HepG2 (cell line): ENCODE results near the gene GPN1. TPM values are rescaled to one million over a fixed set of nuclear protein-coding genes. Genes with fewer than 3 reads are reported as not detected.

Experiments
- ASH2L ChIP-seq: fragments of 300-600, 200-600 bp; sonication (generic); IDR thresholded peaks from 2 replicates; pipeline ENCODE4 v1.7.0; 2017; ENCODE audit warnings: low read depth, mild to moderate bottlenecking, moderate library complexity, mixed read lengths, low read length; ENCODE audit not compliant: insufficient read length
- CEBPG ChIP-seq: IDR thresholded peaks from 2 replicates; pipeline ENCODE4 v1.6.1; 2016
- CREM ChIP-seq, 2 experiments: sonication (generic) in 1 of 2; formaldehyde crosslinking in 1 of 2; IDR thresholded peaks; 2 replicates each; pipeline versions ENCODE4 v1.4.0 to v1.6.1; 2016 to 2020; ENCODE audit warnings: antibody characterized with exemption in 1 of 2, mild to moderate bottlenecking in 1 of 2, missing genetic modification reagents in 1 of 2
- EP300 ChIP-seq, 3 experiments: sonication (generic) in 1 of 3; formaldehyde crosslinking in 1 of 3; IDR thresholded peaks; 2 replicates each; pipeline versions ENCODE4 v1.5.1 to v1.6.1; 2011 to 2020; ENCODE audit warnings: low read depth in 2 of 3, low read length in 2 of 3, borderline replicate concordance in 1 of 3, improper control_type of control experiment in 1 of 3, mild to moderate bottlenecking in 1 of 3, missing genetic modification reagents in 1 of 3, moderate library complexity in 1 of 3
- FOSL2 ChIP-seq: sonication (generic); formaldehyde crosslinking; IDR thresholded peaks from 2 replicates; pipeline ENCODE4 v1.4.0; 2020; ENCODE audit warnings: missing genetic modification reagents
- GATAD1 ChIP-seq: IDR thresholded peaks from 2 replicates; pipeline ENCODE4 v1.6.1; 2016; ENCODE audit warnings: missing genetic modification reagents, missing compliant biosample characterization
- GZF1 ChIP-seq: sonication (generic); formaldehyde crosslinking; IDR thresholded peaks from 2 replicates; pipeline ENCODE4 v1.5.1; 2020; ENCODE audit warnings: mild to moderate bottlenecking, missing genetic modification reagents
- HDAC2 ChIP-seq: sonication (generic); formaldehyde crosslinking; IDR thresholded peaks from 2 replicates; pipeline ENCODE4 v1.4.0; 2020; ENCODE audit warnings: missing genetic modification reagents
- ISL2 ChIP-seq: sonication (generic); formaldehyde crosslinking; IDR thresholded peaks from 2 replicates; pipeline ENCODE4 v1.5.0; 2020; ENCODE audit warnings: missing genetic modification reagents
- KLF11 ChIP-seq: IDR thresholded peaks from 2 replicates; pipeline ENCODE4 v1.6.1; 2016; ENCODE audit warnings: missing compliant biosample characterization
- KLF9 ChIP-seq: IDR thresholded peaks from 2 replicates; pipeline ENCODE4 v1.6.1; 2016; ENCODE audit warnings: low read depth
- MAFK ChIP-seq, 2 experiments: IDR thresholded peaks in 1 of 2; conservative IDR thresholded peaks in 1 of 2; 2 replicates each; pipeline ENCODE4 v1.6.1; 2011; ENCODE audit warnings: improper control_type of control experiment in 2 of 2, low read length in 2 of 2
- MTA1 ChIP-seq: sonication (generic); formaldehyde crosslinking; IDR thresholded peaks from 2 replicates; pipeline ENCODE4 v1.4.0; 2020; ENCODE audit warnings: missing genetic modification reagents, mild to moderate bottlenecking, borderline replicate concordance
- SIX4 ChIP-seq: sonication (generic); formaldehyde crosslinking; IDR thresholded peaks from 2 replicates; pipeline ENCODE4 v1.4.0; 2020; ENCODE audit warnings: missing genetic modification reagents
- SMARCC2 ChIP-seq: fragments of 450-650 bp; IDR thresholded peaks from 2 replicates; pipeline ENCODE4 v1.6.1; 2017; ENCODE audit warnings: antibody characterized with exemption, mild to moderate bottlenecking
- ZNF501 ChIP-seq: sonication (generic); formaldehyde crosslinking; IDR thresholded peaks from 2 replicates; pipeline ENCODE4 v1.5.1; 2020; ENCODE audit warnings: mild to moderate bottlenecking, moderate library complexity, missing genetic modification reagents
- ZNF703 ChIP-seq: sonication (generic); formaldehyde crosslinking; IDR thresholded peaks from 2 replicates; pipeline ENCODE4 v1.5.1; 2020; ENCODE audit warnings: missing genetic modification reagents, mild to moderate bottlenecking, moderate library complexity, borderline replicate concordance
- ZNF83 ChIP-seq: sonication (generic); formaldehyde crosslinking; IDR thresholded peaks from 2 replicates; pipeline ENCODE4 v1.4.0; 2020; ENCODE audit warnings: missing genetic modification reagents, mild to moderate bottlenecking, borderline replicate concordance
- polyA plus RNA-seq, 8 experiments: library from polyadenylated mRNA; depleted of rRNA in 3 of 8; stranded (reverse) in 7 of 8; unstranded in 1 of 8; fragments of >200 nt; fragmentation: Illumina TruSeq in 4 of 8; extraction: Trizol in 4 of 8; gene quantifications; 2 replicates each; pipeline versions ENCODE4 v1.2.1 to v1.2.3, GENCODE V29; 2011 to 2016; ENCODE audit warnings: low read depth in 4 of 8, missing spikeins in 1 of 8, mixed read lengths in 1 of 8; ENCODE audit not compliant: insufficient read depth in 1 of 8
- total RNA-seq, 5 experiments: library from RNA; depleted of rRNA; stranded (reverse); fragments of >200 nt; fragmentation: Illumina TruSeq; extraction: Trizol; gene quantifications; 2 replicates each; pipeline ENCODE4 v1.2.3, GENCODE V29; 2016; ENCODE audit warnings: low read depth in 1 of 5
- TF ChIP-seq, protein P1 (sequence below): sonication (generic); formaldehyde crosslinking; conservative IDR thresholded peaks from 2 replicates; pipeline ENCODE4 v1.8.0; 2022; ENCODE audit warnings: mild to moderate bottlenecking, moderate library complexity, missing genetic modification reagents
- TF ChIP-seq, protein P2 (sequence below): sonication (generic); formaldehyde crosslinking; IDR thresholded peaks from 2 replicates; pipeline ENCODE4 v1.9.0; 2022; ENCODE audit warnings: low read depth, missing genetic modification reagents
- TF ChIP-seq, protein P3 (sequence below): IDR thresholded peaks from 2 replicates; pipeline ENCODE4 v1.6.1; 2016; ENCODE audit warnings: control low read depth
- TF ChIP-seq, protein P4 (sequence below): sonication (generic); formaldehyde crosslinking; IDR thresholded peaks from 2 replicates; pipeline ENCODE4 v1.4.0; 2020; ENCODE audit warnings: missing genetic modification reagents

GPN1 gene
- total and polyA plus RNA-seq, 2 of the 13 experiments (the other 11 are each of a cell fraction or from before 2014, with no cell fraction given) = 54.5 to 62.7 TPM

DNA sequence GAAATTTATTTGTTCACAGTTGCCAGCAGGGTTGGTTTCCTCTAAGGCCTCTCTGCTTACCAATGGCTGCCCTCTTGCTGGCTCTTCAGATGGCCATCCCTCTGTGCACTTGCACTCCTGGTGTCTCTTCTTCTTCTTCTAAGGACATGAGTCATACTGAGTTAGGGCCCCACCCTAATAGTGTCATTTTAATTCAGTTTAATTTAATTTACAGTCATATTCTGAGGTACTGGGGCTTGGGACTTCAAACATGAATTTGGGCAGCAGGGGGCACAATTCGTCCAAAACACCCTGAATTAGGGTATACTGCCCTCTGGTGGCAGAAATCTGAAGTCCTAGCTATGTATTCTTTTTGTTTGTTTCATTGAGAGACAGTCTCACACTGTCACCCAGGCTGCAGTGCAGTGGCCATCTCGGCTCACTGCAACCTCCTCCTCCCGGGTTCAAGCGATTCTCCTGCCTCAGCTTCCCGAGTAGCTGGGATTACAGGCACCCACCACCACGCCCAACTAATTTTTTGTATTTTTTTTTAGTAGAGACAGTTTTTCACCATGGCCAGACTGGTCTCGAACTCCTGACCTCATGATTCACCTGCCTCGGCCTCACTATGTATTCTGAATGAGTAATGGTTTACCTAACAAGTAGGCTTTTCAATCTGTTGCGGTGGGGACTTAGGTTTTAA, 54.7 kb downstream of the GPN1 start (continued):
- TF ChIP-seq CREM (IDR thresholded peaks at IDR 0.05) (peak; percentile 27; the same call in 1 of the 2 replicates), CREM (CRISPR knock-in tag; IDR thresholded peaks at IDR 0.05) (no peak), GZF1 (no peak), CEBPG (peak; percentile 33; the same call in 1 of the 2 replicates), MAFK (conservative IDR thresholded peaks at IDR 0.05 in 1 of 2, IDR thresholded peaks at IDR 0.05 in 1 of 2; ENCODE audit: low read length in 2 of 2) (no peak), ASH2L (peak; percentile 26), EP300 (IDR thresholded peaks at IDR 0.05; ENCODE audit: low read depth in 2 of 2, low read length in 2 of 2) (0 out of 4 replicates have a peak, but pooled peaks of 1 of the 2 experiments have one; percentile 14), EP300 (CRISPR knock-in tag; IDR thresholded peaks at IDR 0.05; ENCODE audit: borderline replicate concordance) (no peak), MTA1 (no peak), ZNF501 (peak; percentile 69), FOSL2 (CRISPR knock-in tag) (peak; percentile 50; the same call in 1 of the 2 replicates), HDAC2 (CRISPR knock-in tag) (peak; percentile 57; the same call in 1 of the 2 replicates), ISL2 (CRISPR knock-in tag) (peak; percentile 50; the same call in 1 of the 2 replicates), ZNF83 (CRISPR knock-in tag) (no peak), GATAD1 (peak; percentile 46), ZNF703 (CRISPR knock-in tag) (no peak), KLF9 (CRISPR knock-in tag) (no peak), KLF11 (0 out of 2 replicates have a peak, but pooled peaks have one; percentile 61), SMARCC2 (no peak), SIX4 (CRISPR knock-in tag) (no peak)
- TF ChIP-seq, protein P1, sequence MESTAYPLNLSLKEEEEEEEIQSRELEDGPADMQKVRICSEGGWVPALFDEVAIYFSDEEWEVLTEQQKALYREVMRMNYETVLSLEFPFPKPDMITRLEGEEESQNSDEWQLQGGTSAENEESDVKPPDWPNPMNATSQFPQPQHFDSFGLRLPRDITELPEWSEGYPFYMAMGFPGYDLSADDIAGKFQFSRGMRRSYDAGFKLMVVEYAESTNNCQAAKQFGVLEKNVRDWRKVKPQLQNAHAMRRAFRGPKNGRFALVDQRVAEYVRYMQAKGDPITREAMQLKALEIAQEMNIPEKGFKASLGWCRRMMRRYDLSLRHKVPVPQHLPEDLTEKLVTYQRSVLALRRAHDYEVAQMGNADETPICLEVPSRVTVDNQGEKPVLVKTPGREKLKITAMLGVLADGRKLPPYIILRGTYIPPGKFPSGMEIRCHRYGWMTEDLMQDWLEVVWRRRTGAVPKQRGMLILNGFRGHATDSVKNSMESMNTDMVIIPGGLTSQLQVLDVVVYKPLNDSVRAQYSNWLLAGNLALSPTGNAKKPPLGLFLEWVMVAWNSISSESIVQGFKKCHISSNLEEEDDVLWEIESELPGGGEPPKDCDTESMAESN (CRISPR knock-in tag) = no peak
- TF ChIP-seq, protein P2, sequence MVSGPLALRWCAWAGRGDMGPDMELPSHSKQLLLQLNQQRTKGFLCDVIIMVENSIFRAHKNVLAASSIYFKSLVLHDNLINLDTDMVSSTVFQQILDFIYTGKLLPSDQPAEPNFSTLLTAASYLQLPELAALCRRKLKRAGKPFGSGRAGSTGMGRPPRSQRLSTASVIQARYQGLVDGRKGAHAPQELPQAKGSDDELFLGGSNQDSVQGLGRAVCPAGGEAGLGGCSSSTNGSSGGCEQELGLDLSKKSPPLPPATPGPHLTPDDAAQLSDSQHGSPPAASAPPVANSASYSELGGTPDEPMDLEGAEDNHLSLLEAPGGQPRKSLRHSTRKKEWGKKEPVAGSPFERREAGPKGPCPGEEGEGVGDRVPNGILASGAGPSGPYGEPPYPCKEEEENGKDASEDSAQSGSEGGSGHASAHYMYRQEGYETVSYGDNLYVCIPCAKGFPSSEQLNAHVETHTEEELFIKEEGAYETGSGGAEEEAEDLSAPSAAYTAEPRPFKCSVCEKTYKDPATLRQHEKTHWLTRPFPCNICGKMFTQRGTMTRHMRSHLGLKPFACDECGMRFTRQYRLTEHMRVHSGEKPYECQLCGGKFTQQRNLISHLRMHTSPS (CRISPR knock-in tag) = no peak
- TF ChIP-seq, protein P3, sequence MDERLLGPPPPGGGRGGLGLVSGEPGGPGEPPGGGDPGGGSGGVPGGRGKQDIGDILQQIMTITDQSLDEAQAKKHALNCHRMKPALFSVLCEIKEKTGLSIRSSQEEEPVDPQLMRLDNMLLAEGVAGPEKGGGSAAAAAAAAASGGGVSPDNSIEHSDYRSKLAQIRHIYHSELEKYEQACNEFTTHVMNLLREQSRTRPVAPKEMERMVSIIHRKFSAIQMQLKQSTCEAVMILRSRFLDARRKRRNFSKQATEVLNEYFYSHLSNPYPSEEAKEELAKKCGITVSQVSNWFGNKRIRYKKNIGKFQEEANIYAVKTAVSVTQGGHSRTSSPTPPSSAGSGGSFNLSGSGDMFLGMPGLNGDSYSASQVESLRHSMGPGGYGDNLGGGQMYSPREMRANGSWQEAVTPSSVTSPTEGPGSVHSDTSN = no peak
- TF ChIP-seq, protein P4, sequence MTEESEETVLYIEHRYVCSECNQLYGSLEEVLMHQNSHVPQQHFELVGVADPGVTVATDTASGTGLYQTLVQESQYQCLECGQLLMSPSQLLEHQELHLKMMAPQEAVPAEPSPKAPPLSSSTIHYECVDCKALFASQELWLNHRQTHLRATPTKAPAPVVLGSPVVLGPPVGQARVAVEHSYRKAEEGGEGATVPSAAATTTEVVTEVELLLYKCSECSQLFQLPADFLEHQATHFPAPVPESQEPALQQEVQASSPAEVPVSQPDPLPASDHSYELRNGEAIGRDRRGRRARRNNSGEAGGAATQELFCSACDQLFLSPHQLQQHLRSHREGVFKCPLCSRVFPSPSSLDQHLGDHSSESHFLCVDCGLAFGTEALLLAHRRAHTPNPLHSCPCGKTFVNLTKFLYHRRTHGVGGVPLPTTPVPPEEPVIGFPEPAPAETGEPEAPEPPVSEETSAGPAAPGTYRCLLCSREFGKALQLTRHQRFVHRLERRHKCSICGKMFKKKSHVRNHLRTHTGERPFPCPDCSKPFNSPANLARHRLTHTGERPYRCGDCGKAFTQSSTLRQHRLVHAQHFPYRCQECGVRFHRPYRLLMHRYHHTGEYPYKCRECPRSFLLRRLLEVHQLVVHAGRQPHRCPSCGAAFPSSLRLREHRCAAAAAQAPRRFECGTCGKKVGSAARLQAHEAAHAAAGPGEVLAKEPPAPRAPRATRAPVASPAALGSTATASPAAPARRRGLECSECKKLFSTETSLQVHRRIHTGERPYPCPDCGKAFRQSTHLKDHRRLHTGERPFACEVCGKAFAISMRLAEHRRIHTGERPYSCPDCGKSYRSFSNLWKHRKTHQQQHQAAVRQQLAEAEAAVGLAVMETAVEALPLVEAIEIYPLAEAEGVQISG = peak; percentile 52; the same call in 1 of the 2 replicates
